HG02970 (cell line): ENCODE measurements around the gene BMERB1.
"Not testable (repeated sequence)": the region's sequence is repeated elsewhere in the genome, so short reads cannot be mapped to it uniquely, and the experiment has no call there.

Experiments used
- ATAC-seq: cut with Tn5 transposase; IDR thresholded peaks from one replicate; pipeline ENCODE4 v1.9.1; 2021; ENCODE audit warnings: mild to moderate bottlenecking, moderate library complexity, moderate number of reproducible peaks; ENCODE audit not compliant: unreplicated experiment, low FRiP score

The BMERB1 gene

GRCh38 chr16:15459791-15460190, 25.4 kb downstream of the BMERB1 start:
- no peak for ATAC-seq

- ATAC-seq = no peak
Observed at GRCh38 chr16:15460601-15461000, 26.2 kb downstream of the BMERB1 start.

- no peak for ATAC-seq
Observed at GRCh38 chr16:15461376-15461775, 27.0 kb downstream of the BMERB1 start.

- ATAC-seq = no peak
Observed at GRCh38 chr16:15464401-15465186, 30.2 kb downstream of the BMERB1 start.

GRCh38 chr16:15466131-15466530, 31.7 kb downstream of the BMERB1 start:
- ATAC-seq = no peak

DNA sequence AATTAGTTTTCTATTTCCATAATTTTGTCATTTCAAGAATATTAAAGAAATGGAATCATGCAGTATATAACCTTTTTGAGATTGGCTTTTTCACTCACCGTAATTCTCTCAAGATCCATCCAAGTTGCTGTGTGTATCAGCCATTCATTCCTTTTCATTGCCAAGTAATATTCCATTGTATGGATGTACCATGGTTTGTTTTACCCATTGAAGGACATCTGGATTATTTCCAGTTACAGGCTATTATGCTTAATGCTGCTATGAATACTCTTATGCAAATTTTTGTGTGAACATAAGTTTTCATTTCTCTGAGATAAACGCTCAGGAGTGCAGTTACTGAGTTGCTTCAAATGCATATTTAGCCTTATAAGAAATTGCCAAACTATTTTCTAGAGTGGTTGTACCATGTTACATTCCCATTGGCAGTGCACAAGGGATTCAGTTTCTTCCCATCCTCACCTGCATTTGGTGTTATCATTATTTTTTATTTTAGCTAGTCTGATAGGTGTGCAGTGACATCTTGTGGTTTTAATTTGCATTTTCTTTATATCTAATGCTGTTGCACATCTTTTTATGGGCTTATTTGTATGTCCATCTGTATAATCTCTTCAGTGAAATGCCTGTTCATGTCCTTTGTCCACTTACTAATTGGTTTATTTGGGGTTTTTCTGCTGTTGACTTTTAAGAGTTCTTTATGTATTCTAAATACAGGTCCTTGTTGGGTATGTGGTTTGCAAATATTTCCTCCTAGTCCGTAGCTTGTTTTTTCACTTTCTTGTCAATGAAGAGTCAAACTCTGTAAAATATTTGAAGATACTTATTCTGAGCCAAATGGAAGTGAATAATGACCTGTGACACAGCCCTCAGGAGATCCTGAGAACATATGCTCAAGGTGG, 32.7 kb downstream of the BMERB1 start:
- ATAC-seq = no peak

DNA sequence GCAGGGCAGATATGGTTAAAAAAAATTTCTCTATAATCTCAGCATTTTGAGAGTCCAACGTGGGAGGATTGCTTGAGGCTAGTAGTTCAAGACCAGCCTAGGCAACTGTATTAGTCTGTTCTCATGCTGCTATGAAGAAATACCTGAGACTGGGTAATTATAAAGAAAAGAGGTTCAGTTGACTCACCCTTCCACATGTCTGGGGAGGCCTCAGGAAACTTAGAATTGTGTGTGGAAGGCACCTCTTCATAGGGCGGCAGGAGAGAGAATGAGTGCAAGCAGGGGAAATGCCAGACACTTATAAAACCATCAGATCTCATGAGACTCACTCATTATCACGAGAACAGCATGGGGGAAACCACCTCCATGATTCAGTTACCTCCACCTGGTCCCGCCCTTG, 42.6 kb downstream of the BMERB1 start:
- not testable (repeated sequence) for ATAC-seq

GRCh38 chr16:15477802-15478201, 43.4 kb downstream of the BMERB1 start:
- ATAC-seq = no peak

- no peak for ATAC-seq
Observed at GRCh38 chr16:15482068-15482747, 47.8 kb downstream of the BMERB1 start.

- no peak for ATAC-seq
Observed at GRCh38 chr16:15482748-15483298, 48.4 kb downstream of the BMERB1 start.

DNA sequence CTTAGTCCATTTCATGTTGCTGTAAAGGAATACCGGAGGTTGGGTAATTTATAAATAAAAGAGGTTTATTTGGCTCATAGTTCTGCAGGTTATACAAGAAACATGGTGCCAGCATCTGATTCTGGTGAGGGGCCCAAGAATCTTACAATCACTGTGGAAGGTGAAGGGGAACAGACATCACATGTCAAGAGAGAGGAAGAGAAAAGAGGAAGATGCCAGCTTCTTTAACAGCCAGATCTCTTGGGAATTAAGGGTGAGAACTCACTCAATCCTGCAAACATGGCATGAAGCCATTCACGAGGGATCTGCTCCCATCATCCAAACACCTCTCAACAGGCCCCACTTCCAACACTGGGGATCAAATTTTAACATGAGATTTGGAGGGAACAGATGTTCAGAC, 49.5 kb downstream of the BMERB1 start:
- ATAC-seq = no peak

- ATAC-seq = no peak
Observed at GRCh38 chr16:15484662-15485061, 50.3 kb downstream of the BMERB1 start.

DNA sequence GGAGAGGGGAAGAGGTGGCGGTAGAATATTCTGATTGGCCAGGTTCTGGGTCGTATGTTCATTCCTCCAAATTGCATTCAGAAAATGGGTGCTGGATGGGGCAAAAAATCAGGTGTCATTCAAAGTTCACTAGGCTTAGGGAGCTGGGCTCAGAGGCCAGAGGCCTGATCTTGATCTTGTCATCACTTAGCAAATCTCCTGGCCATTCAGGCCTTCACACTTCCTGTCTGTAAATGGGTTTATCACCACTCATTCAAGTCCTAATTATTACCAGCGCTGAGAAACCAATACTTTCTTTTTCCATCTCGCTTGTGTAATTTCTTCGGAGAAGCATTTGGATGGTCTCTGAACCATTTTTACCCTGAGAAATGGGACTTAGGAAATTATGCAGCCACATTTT, 50.8 kb downstream of the BMERB1 start:
- no peak for ATAC-seq

DNA sequence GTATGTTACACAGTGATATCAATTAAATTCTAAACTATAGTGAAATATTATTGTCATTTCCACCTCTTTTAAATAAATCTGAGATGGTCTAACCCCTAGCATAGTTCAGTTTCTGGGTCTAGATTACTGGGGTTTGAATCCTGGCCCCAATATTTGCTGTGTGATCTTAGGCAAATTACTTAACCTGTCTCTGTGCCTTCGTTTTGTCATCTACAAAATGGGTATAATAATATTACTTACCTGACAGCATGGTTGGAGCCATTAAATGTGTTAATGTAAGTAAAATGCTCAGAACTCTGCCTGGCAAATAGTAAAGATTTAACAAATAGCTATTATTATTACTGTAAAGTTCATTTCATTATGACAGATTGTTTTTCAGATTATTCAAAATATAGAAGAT, 52.3 kb downstream of the BMERB1 start:
- ATAC-seq = no peak

DNA sequence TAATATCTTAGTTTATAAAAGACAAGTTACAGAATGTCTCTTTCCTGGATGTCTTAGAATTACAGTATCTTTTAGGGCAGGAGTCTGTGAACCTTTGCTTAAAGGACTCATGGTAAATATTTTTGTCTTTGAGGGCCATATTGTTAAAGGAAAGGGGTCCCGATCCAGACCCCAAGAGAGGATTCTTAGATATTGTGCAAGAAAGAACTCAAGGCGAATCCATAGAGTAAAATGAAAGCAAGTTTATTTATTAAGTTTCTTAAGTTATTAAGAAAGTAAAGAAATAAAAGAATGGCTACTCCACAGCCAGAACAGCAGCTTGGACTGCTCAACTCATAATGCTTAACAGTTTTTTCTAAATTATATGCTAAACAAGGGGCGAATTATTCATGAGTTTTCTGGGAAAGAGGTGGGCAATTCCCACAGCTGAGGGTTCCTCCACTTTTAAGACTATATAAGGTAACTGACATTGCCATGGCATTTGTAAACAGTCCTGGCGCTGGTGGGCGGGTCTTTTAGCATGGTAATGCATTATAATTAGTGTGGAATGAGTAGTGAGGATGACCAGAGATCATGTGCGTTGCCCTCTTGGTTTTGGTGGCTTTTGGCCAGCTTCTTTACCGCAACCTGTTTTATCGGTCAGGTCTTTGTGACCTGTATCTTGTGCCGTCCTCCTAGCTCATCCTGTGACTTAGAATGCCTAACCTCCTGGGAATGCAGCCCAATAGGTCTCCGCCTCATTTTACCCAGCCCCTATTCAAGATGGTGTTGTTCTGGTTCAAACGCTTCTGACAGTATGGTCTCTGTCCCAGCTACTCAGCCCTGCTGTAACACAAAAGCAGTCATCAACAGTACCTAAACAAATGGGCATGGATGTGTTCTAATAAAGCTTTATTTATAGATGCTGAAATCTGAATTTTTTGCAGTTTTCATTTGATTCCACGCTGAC, 53.2 kb downstream of the BMERB1 start:
- ATAC-seq = no peak

GRCh38 chr16:15489016-15489415, 54.6 kb downstream of the BMERB1 start:
- no peak for ATAC-seq

DNA sequence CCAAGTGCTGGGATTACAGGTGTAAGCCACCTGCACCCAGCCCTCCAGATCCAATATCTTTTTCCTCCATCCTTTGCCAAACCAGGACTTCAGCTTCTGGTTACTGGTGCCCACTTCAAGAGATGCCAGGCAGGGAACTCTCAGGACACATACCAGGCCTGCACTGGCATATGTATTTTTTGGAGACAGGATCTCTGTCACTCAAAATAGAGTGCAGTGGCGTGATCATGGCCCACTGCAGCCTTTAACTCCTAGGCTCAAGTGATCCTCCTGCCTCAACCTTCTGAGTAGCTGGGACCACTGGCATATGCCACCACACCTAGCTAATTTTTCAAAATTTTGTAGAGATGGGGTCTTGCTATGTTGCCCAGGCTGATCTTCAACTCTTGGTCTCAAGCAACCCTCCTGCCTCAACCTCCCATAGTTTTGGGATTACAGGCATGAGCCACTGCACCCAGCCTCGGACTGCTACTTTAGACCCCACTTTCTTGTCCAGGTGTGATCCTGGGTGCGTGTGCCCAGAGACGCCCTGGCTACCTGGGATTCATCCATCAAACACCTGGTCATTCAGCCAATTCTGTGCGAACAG, 55.8 kb downstream of the BMERB1 start:
- ATAC-seq = no peak

- no peak for ATAC-seq
Observed at GRCh38 chr16:15491411-15491810, 57.0 kb downstream of the BMERB1 start.

DNA sequence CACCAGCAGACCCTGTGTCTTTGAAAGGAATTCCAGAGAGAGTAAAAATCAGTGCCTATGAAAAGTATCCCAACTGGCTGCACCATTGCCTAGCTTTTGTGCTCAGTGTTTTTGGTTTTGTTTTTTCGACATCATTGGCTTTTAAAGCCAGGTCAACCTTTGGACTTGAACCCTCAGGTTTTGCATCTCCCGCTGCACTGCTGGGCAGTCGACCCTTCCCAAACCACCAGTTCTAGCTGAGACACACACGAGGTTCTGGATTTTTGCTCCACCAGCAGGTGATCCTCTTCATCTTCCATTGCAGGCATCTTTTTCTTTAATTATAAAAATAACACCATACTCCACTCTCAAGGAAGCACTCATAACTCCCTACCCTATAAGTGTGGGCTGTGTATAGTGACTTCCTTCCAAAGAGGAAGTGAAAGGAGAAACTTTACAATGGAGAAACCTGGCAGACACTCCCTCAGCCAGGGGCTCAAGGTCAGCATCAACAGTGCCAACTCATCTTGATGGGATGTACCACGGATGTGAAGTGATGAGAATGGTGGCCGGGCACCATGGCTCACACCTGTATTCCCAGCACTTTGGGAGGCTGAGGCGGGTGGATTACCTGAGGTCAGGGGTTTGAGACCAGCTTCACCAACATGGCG, 57.8 kb downstream of the BMERB1 start:
- ATAC-seq = no peak
